Mucosa of stomach (tissue), 1 donor: ENCODE results near the gene CAMTA1.

Experiments
- H3K27me3 ChIP-seq: one replicate; pipeline ENCODE4 v1.7.0; 2013; ENCODE audit warnings: mild to moderate bottlenecking, low read length; ENCODE audit not compliant: control insufficient read depth, insufficient read depth
- H3K36me3 ChIP-seq: one replicate; pipeline ENCODE4 v1.7.0; 2013; ENCODE audit warnings: low read length; ENCODE audit not compliant: control insufficient read depth, insufficient read depth
- H3K4me1 ChIP-seq: one replicate; pipeline ENCODE4 v1.7.0; 2013; ENCODE audit warnings: mild to moderate bottlenecking, low read length; ENCODE audit not compliant: control insufficient read depth, insufficient read depth
- H3K4me3 ChIP-seq: one replicate; pipeline ENCODE4 v1.7.0; 2013; ENCODE audit warnings: low read length
- H3K9ac ChIP-seq: one replicate; pipeline ENCODE4 v1.7.0; 2013; ENCODE audit warnings: mild to moderate bottlenecking, low read length, moderate library complexity
- H3K9me3 ChIP-seq: one replicate; pipeline ENCODE4 v1.7.0; 2013; ENCODE audit warnings: mild to moderate bottlenecking, low read length, moderate library complexity; ENCODE audit not compliant: control insufficient read depth
- donor health status: Pancreatic carcinoma.

Gene CAMTA1

GRCh38 chr1:7046314-7046713 is 261.1 kb downstream of the CAMTA1 start:
- Histone ChIP-seq H3K4me3 (no peak overlapping the region), H3K4me1 (no peaks in the 10 kb centered on the region), H3K36me3 (no peaks in the 10 kb centered on the region), H3K27me3 (peaks cover 9% of the 10 kb centered on the region), H3K9ac (no peak overlapping the region), H3K9me3 (no peaks in the 10 kb centered on the region)

- Histone ChIP-seq H3K9me3 (no peaks in the 10 kb centered on the region), H3K36me3 (no peaks in the 10 kb centered on the region), H3K4me3 (no peak overlapping the region), H3K27me3 (peaks cover 9% of the 10 kb centered on the region), H3K4me1 (no peaks in the 10 kb centered on the region), H3K9ac (no peak overlapping the region)
These were observed 261.6 kb downstream of the CAMTA1 start for GRCh38 chr1:7046891-7047290.

- Histone ChIP-seq H3K27me3 (peaks cover 9% of the 10 kb centered on the region), H3K9me3 (no peaks in the 10 kb centered on the region), H3K9ac (no peak overlapping the region), H3K4me3 (no peak overlapping the region), H3K36me3 (no peaks in the 10 kb centered on the region), H3K4me1 (no peaks in the 10 kb centered on the region)
These were observed 262.6 kb downstream of the CAMTA1 start for GRCh38 chr1:7047866-7048265.

- Histone ChIP-seq H3K9ac (no peak overlapping the region), H3K4me1 (no peaks in the 10 kb centered on the region), H3K36me3 (no peaks in the 10 kb centered on the region), H3K27me3 (peaks cover 9% of the 10 kb centered on the region), H3K4me3 (no peak overlapping the region), H3K9me3 (no peaks in the 10 kb centered on the region)
These were observed 263.1 kb downstream of the CAMTA1 start for GRCh38 chr1:7048395-7048794.

GRCh38 chr1:7049913-7050625 is 264.8 kb downstream of the CAMTA1 start:
- Histone ChIP-seq H3K9ac (no peak overlapping the region), H3K4me3 (no peak overlapping the region), H3K27me3 (peaks cover 4% of the 10 kb centered on the region), H3K36me3 (no peaks in the 10 kb centered on the region), H3K4me1 (no peaks in the 10 kb centered on the region), H3K9me3 (no peaks in the 10 kb centered on the region)

- H3K9ac ChIP-seq, result no peak overlapping the region
- peaks cover 4% of the 10 kb centered on the region for H3K27me3 ChIP-seq
- no peaks in the 10 kb centered on the region for H3K36me3 ChIP-seq
- no peaks in the 10 kb centered on the region for H3K9me3 ChIP-seq
- no peaks in the 10 kb centered on the region for H3K4me1 ChIP-seq
- no peak overlapping the region for H3K4me3 ChIP-seq
These were observed 265.8 kb downstream of the CAMTA1 start for GRCh38 chr1:7050751-7051665.

- Histone ChIP-seq H3K4me1 (no peaks in the 10 kb centered on the region), H3K36me3 (no peaks in the 10 kb centered on the region), H3K9ac (no peak overlapping the region), H3K9me3 (no peaks in the 10 kb centered on the region), H3K27me3 (no peaks in the 10 kb centered on the region), H3K4me3 (no peak overlapping the region)
These were observed 267.4 kb downstream of the CAMTA1 start for GRCh38 chr1:7052701-7053100.

- Histone ChIP-seq H3K9ac (no peak overlapping the region), H3K27me3 (no peaks in the 10 kb centered on the region), H3K36me3 (no peaks in the 10 kb centered on the region), H3K4me3 (no peak overlapping the region), H3K9me3 (no peaks in the 10 kb centered on the region), H3K4me1 (no peaks in the 10 kb centered on the region)
These were observed 275.5 kb downstream of the CAMTA1 start for GRCh38 chr1:7060745-7061144.

GRCh38 chr1:7062346-7063061 is 277.2 kb downstream of the CAMTA1 start:
- Histone ChIP-seq H3K36me3 (no peaks in the 10 kb centered on the region), H3K9me3 (no peaks in the 10 kb centered on the region), H3K9ac (no peak overlapping the region), H3K4me1 (no peaks in the 10 kb centered on the region), H3K4me3 (no peak overlapping the region), H3K27me3 (no peaks in the 10 kb centered on the region)

GRCh38 chr1:7063981-7064380 is 278.7 kb downstream of the CAMTA1 start:
- no peaks in the 10 kb centered on the region for H3K4me1 ChIP-seq
- H3K9ac ChIP-seq, result no peak overlapping the region
- H3K4me3 ChIP-seq, result no peak overlapping the region
- no peaks in the 10 kb centered on the region for H3K36me3 ChIP-seq
- H3K9me3 ChIP-seq, result no peaks in the 10 kb centered on the region
- H3K27me3 ChIP-seq, result no peaks in the 10 kb centered on the region

GRCh38 chr1:7068552-7068951 is 283.3 kb downstream of the CAMTA1 start:
- no peaks in the 10 kb centered on the region for H3K4me1 ChIP-seq
- H3K9ac ChIP-seq, result no peak overlapping the region
- H3K27me3 ChIP-seq, result peaks cover 8% of the 10 kb centered on the region
- H3K9me3 ChIP-seq, result no peaks in the 10 kb centered on the region
- no peaks in the 10 kb centered on the region for H3K36me3 ChIP-seq
- H3K4me3 ChIP-seq, result no peak overlapping the region

- Histone ChIP-seq H3K4me1 (no peaks in the 10 kb centered on the region), H3K27me3 (peaks cover 8% of the 10 kb centered on the region), H3K4me3 (no peak overlapping the region), H3K36me3 (no peaks in the 10 kb centered on the region), H3K9ac (no peak overlapping the region), H3K9me3 (no peaks in the 10 kb centered on the region)
These were observed 284.7 kb downstream of the CAMTA1 start for GRCh38 chr1:7069931-7070330.
